H9 (cell line): ENCODE data around the gene UTS2R. TPM values are rescaled to one million over a fixed set of nuclear protein-coding genes. Genes with fewer than 3 reads are reported as not detected.

ENCODE experiments used
- DNase-seq: peaks from one replicate; pipeline ENCODE4 v3.0.0-alpha.2; 2017
- H2AFZ ChIP-seq: one replicate; pipeline ENCODE4 v1.6.1; 2013; ENCODE audit warnings: mild to moderate bottlenecking, low read length, control low read depth, moderate library complexity
- H2AK5ac ChIP-seq: 2 replicates; pipeline ENCODE4 v1.6.1; 2013; ENCODE audit warnings: low read length, control low read depth, mixed read lengths; ENCODE audit not compliant: insufficient read length
- H2BK120ac ChIP-seq: one replicate; pipeline ENCODE4 v1.6.1; 2013; ENCODE audit warnings: low read depth, mild to moderate bottlenecking, low read length, control low read depth, inconsistent platforms; ENCODE audit not compliant: poor library complexity, severe bottlenecking
- H2BK12ac ChIP-seq: 2 replicates; pipeline ENCODE4 v1.6.1; 2013; ENCODE audit warnings: low read length, control low read depth, mixed read lengths, low read depth; ENCODE audit not compliant: insufficient read length
- H2BK15ac ChIP-seq: 2 replicates; pipeline ENCODE4 v1.6.1; 2013; ENCODE audit warnings: low read depth, low read length, control low read depth
- H2BK20ac ChIP-seq: one replicate; pipeline ENCODE4 v1.6.1; 2013; ENCODE audit warnings: low read depth, mild to moderate bottlenecking, low read length, control low read depth, inconsistent platforms; ENCODE audit not compliant: poor library complexity, severe bottlenecking
- H2BK5ac ChIP-seq: 2 replicates; pipeline ENCODE4 v1.6.1; 2013; ENCODE audit warnings: low read length, control low read depth, mixed read lengths; ENCODE audit not compliant: insufficient read length
- H3K14ac ChIP-seq: 2 replicates; pipeline ENCODE4 v1.6.1; 2013; ENCODE audit warnings: low read length, control low read depth; ENCODE audit not compliant: insufficient read depth
- H3K18ac ChIP-seq: 2 replicates; pipeline ENCODE4 v1.6.1; 2013; ENCODE audit warnings: low read depth, mild to moderate bottlenecking, mixed read lengths, low read length, control low read depth; ENCODE audit not compliant: insufficient read length
- H3K23ac ChIP-seq: 2 replicates; pipeline ENCODE4 v1.6.1; 2013; ENCODE audit warnings: low read length, control low read depth, mixed read lengths, low read depth; ENCODE audit not compliant: insufficient read length
- H3K23me2 ChIP-seq: 2 replicates; pipeline ENCODE4 v1.6.1; 2013; ENCODE audit warnings: low read depth, mild to moderate bottlenecking, mixed read lengths, low read length, control low read depth; ENCODE audit not compliant: insufficient read length, poor library complexity, severe bottlenecking
- H3K27ac ChIP-seq: 2 replicates; pipeline ENCODE4 v1.5.1; 2013; ENCODE audit warnings: low read length, control low read depth, mixed read lengths, low read depth; ENCODE audit not compliant: insufficient read length
- H3K27me3 ChIP-seq: 2 replicates; pipeline ENCODE4 v1.6.1; 2013; ENCODE audit warnings: low read length, control low read depth, inconsistent platforms; ENCODE audit not compliant: insufficient read depth
- H3K4ac ChIP-seq: 2 replicates; pipeline ENCODE4 v1.6.1; 2013; ENCODE audit warnings: low read depth, mild to moderate bottlenecking, control low read depth, inconsistent platforms, low read length, moderate library complexity
- H3K4me1 ChIP-seq: 2 replicates; pipeline ENCODE4 v1.6.1; 2013; ENCODE audit warnings: low read length, control low read depth, inconsistent platforms; ENCODE audit not compliant: insufficient read depth
- H3K4me2 ChIP-seq: 2 replicates; pipeline ENCODE4 v1.6.1; 2013; ENCODE audit warnings: low read length, control low read depth, mixed read lengths; ENCODE audit not compliant: insufficient read length, insufficient read depth
- H3K56ac ChIP-seq: 2 replicates; pipeline ENCODE4 v1.6.1; 2013; ENCODE audit warnings: low read depth, mild to moderate bottlenecking, mixed read lengths, low read length, control low read depth; ENCODE audit not compliant: insufficient read length
- H3K79me1 ChIP-seq: 2 replicates; pipeline ENCODE4 v1.6.1; 2013; ENCODE audit warnings: low read depth, mild to moderate bottlenecking, moderate library complexity, low read length, control low read depth, inconsistent platforms; ENCODE audit not compliant: insufficient read depth, poor library complexity, severe bottlenecking
- H3K79me2 ChIP-seq: 2 replicates; pipeline ENCODE4 v1.6.1; 2013; ENCODE audit warnings: low read length, control low read depth, inconsistent platforms; ENCODE audit not compliant: insufficient read depth
- H3K9ac ChIP-seq: 2 replicates; pipeline ENCODE4 v1.6.1; 2013; ENCODE audit warnings: low read length, control low read depth, mixed read lengths; ENCODE audit not compliant: insufficient read length; ENCODE audit errors: extremely low read depth
- H3K9me3 ChIP-seq: one replicate; pipeline ENCODE4 v1.6.1; 2013; ENCODE audit warnings: low read depth, low read length, inconsistent platforms; ENCODE audit not compliant: control insufficient read depth
- H3T11ph ChIP-seq: one replicate; pipeline ENCODE4 v1.6.1; 2013; ENCODE audit warnings: mild to moderate bottlenecking, low read length, control low read depth, inconsistent platforms
- H4K20me1 ChIP-seq: one replicate; pipeline ENCODE4 v1.6.1; 2013; ENCODE audit not compliant: control insufficient read depth, insufficient read length, insufficient read depth
- H4K5ac ChIP-seq: 2 replicates; pipeline ENCODE4 v1.6.1; 2013; ENCODE audit warnings: low read depth, mild to moderate bottlenecking, mixed read lengths, low read length, control low read depth; ENCODE audit not compliant: insufficient read length
- H4K8ac ChIP-seq: replicated peaks from 2 replicates; pipeline ENCODE4 v1.6.1; 2013; ENCODE audit warnings: low read length, control low read depth, mixed read lengths, low read depth; ENCODE audit not compliant: insufficient read length
- H4K91ac ChIP-seq: 2 replicates; pipeline ENCODE4 v1.6.1; 2013; ENCODE audit warnings: low read depth, mild to moderate bottlenecking, moderate library complexity, mixed read lengths, low read length, control low read depth; ENCODE audit not compliant: insufficient read length
- H3K27ac Mint-ChIP-seq, 3 experiments: 2 replicates in 2 of 3; 3 replicates in 1 of 3; pipeline ENCODE4 v1.8.0; 2020 to 2021; ENCODE audit warnings: mixed read lengths in 3 of 3, mild to moderate bottlenecking in 1 of 3, moderate library complexity in 1 of 3
- H3K27me3 Mint-ChIP-seq: 2 replicates; pipeline ENCODE4 v1.8.0; 2021; ENCODE audit warnings: low read depth, mild to moderate bottlenecking, moderate library complexity, mixed read lengths
- H3K36me3 Mint-ChIP-seq, 3 experiments: 2 replicates in 2 of 3; 3 replicates in 1 of 3; pipeline ENCODE4 v1.8.0; 2020 to 2021; ENCODE audit warnings: low read depth in 3 of 3, mixed read lengths in 3 of 3; ENCODE audit not compliant: insufficient read depth in 1 of 3
- H3K4me1 Mint-ChIP-seq, 2 experiments: 2 replicates each; pipeline ENCODE4 v1.8.0; 2020; ENCODE audit warnings: mixed read lengths in 2 of 2
- H3K4me3 Mint-ChIP-seq, 2 experiments: 2 replicates in 1 of 2; 3 replicates in 1 of 2; pipeline ENCODE4 v1.8.0; 2020 to 2021; ENCODE audit warnings: mild to moderate bottlenecking in 2 of 2, mixed read lengths in 2 of 2, moderate library complexity in 1 of 2
- H3K9me3 Mint-ChIP-seq, 2 experiments: 2 replicates in 1 of 2; 3 replicates in 1 of 2; pipeline ENCODE4 v1.8.0; 2020; ENCODE audit warnings: mild to moderate bottlenecking in 2 of 2, mixed read lengths in 2 of 2, moderate library complexity in 1 of 2
- CTCF ChIP-seq: fragments of 200-600 bp; sonication (generic); conservative IDR thresholded peaks from 3 replicates; pipeline ENCODE4 v1.8.0; 2021; ENCODE audit warnings: antibody characterized with exemption, mild to moderate bottlenecking
- WGBS: extraction: QIAGEN DNeasy Blood & Tissue Kit; methylation state at CpG from one replicate; pipeline ENCODE4 v1.1.7; 2013; ENCODE audit warnings: missing lambda C conversion rate, low lambda C conversion rate, mixed read lengths; ENCODE audit not compliant: insufficient read length; ENCODE audit errors: extremely low coverage; 5-methylcytosine and 5-hydroxymethylcytosine counted together
- total RNA-seq: library from RNA; stranded (reverse); gene quantifications from 2 replicates; pipeline ENCODE4 v1.2.1, GENCODE V29; 2021

Gene UTS2R
- total RNA-seq, 1 experiment from 2014 or later, result 0.94 TPM

- WGBS, result no CpG with 5 or more reads among the region's 15 CpGs
- H3K27ac ChIP-seq, result no peak overlapping the region
- H3T11ph ChIP-seq, result no peak overlapping the region
- H4K20me1 ChIP-seq, result no peaks in the 10 kb centered on the region
- Mint-ChIP-seq H3K36me3 (no peaks in the 10 kb centered on the region), H3K4me3 (no peak overlapping the region), H3K27me3 (peaks cover 64% of the 10 kb centered on the region), H3K9me3 (no peaks in the 10 kb centered on the region), H3K27ac (no peak overlapping the region), H3K4me1 (peaks cover 16 to 34% of the 10 kb centered on the region in 2 experiments)
- H4K91ac ChIP-seq, result no peak overlapping the region
- no peaks in the 10 kb centered on the region for H3K79me2 ChIP-seq
- H3K9ac ChIP-seq, result no peak overlapping the region
- no peak overlapping the region for H3K14ac ChIP-seq
- H3K79me1 ChIP-seq, result no peaks in the 10 kb centered on the region
- no peak for DNase-seq
- no peak overlapping the region for H2BK12ac ChIP-seq
- H3K4ac ChIP-seq, result no peak overlapping the region
- peaks cover 7% of the 10 kb centered on the region; the same call in 1 of the 2 replicates for H3K27me3 ChIP-seq
- no peaks in the 10 kb centered on the region for H3K9me3 ChIP-seq
- H2BK120ac ChIP-seq, result no peak overlapping the region
- peaks cover 5% of the 10 kb centered on the region; the same call in 1 of the 2 replicates for H3K4me1 ChIP-seq
- no peak overlapping the region for H3K18ac ChIP-seq
- no peak overlapping the region for H4K8ac ChIP-seq
- H4K5ac ChIP-seq, result no peak overlapping the region
- H2BK5ac ChIP-seq, result no peak overlapping the region
- no peak overlapping the region for H3K56ac ChIP-seq
- no peak for TF ChIP-seq CTCF
- H3K23ac ChIP-seq, result no peak overlapping the region
- no peaks in the 10 kb centered on the region for H3K23me2 ChIP-seq
- H3K4me2 ChIP-seq, result no peak overlapping the region
- H2AFZ ChIP-seq, result no peak overlapping the region
- no peak overlapping the region for H2BK15ac ChIP-seq
- H2AK5ac ChIP-seq, result no peak overlapping the region
- H2BK20ac ChIP-seq, result no peak overlapping the region
These were observed 42.5 kb upstream of the UTS2R start for GRCh38 chr17:82328994-82329507.
